ENCODE data around the gene MYO1B.
A peak's percentile ranks its signal among the peaks of the same experiment; 100 is the strongest.

Gene MYO1B

DNA sequence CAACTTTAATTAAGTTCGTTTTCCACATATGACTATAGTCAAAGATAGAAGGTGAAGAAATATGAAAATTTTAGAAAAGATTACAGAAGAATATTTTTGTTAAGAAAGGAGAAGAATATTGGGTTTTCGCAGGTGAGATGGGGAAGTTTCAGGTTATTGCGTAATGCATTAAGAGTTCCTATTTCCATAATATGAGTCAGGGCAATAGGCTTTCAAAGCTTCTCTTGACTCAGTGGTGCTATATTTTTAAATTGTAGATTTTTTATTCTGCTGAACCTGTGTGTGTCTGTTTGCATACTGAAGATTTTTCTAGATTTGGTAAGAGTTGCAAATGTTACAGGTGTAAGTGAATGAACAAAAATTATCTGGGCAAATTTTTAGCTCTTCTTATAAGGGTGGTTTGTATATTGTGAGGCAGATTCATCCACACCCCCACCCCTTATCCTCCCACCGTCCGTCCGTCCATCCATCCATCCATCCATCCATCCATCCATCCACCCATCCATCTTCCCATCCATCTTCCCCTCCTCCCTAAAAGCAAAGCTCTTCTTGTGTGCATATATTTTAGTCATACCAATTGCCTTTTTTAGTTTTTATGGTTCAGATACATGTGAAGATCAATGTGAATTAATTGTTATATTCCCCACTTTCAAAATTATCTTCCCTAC is 69.6 kb downstream of the MYO1B start:
- TF ChIP-seq, protein P1, sequence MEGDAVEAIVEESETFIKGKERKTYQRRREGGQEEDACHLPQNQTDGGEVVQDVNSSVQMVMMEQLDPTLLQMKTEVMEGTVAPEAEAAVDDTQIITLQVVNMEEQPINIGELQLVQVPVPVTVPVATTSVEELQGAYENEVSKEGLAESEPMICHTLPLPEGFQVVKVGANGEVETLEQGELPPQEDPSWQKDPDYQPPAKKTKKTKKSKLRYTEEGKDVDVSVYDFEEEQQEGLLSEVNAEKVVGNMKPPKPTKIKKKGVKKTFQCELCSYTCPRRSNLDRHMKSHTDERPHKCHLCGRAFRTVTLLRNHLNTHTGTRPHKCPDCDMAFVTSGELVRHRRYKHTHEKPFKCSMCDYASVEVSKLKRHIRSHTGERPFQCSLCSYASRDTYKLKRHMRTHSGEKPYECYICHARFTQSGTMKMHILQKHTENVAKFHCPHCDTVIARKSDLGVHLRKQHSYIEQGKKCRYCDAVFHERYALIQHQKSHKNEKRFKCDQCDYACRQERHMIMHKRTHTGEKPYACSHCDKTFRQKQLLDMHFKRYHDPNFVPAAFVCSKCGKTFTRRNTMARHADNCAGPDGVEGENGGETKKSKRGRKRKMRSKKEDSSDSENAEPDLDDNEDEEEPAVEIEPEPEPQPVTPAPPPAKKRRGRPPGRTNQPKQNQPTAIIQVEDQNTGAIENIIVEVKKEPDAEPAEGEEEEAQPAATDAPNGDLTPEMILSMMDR (conservative IDR thresholded peaks at IDR 0.05) = no peak
- H3K27ac ChIP-seq = no peak overlapping the region

DNA sequence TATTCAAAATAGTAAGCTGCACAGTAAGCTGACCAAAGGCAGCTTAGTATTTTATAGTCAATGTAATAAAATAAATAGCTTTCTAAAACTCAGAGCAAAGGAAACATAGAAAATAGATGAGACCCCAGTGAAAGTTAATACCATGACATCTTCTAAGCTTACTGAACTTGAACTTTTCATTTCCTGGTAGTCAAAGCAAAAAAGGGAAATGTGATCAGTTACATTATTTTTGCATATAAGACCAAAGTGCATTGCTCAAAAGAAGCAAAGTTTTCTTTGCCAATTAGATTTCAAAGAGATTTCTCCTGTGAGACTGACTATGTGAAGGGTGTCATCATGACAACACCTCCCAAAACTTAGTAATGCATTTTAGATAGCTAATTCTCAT is 70.2 kb downstream of the MYO1B start:
- no peak overlapping the region for H3K27ac ChIP-seq
- TF ChIP-seq, protein P1 (conservative IDR thresholded peaks at IDR 0.05) = no peak

DNA sequence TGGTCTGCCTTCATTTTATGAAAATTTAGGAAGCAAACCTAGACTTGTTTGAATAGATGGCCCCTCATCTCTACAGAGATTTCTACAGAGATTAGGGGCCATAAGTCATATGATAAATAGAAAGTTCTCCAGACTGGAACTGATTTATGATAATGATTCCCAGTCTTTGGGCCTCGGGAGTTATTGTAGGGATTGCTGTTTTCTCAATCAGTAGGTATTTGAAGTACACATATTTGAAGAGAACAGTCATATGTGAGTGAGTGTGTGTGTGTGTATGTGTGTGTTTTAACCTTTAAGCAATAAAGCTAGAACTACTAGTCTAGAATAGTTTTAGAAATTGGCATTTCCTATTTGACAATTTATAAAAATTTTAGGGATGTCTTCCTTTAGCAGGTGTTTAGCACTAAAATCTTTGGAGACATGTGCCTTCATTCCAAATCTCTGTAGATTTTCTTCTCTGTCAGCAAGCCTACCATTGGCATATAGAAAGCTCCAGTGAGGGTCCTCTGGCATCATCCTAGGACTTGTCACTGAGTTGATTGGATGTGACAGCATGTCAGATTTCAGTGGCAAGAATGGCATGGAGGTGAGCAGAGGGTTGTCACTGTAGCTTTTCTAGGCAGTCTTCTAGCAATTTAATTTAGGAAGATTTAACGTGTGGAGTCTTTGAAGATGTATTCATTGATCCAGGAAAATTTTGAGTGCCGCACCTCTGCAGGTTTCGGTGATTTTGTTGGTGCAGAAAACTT is 71.2 kb downstream of the MYO1B start:
- TF ChIP-seq, protein P1 (conservative IDR thresholded peaks at IDR 0.05) = no peak
- H3K27ac ChIP-seq = no peak overlapping the region

DNA sequence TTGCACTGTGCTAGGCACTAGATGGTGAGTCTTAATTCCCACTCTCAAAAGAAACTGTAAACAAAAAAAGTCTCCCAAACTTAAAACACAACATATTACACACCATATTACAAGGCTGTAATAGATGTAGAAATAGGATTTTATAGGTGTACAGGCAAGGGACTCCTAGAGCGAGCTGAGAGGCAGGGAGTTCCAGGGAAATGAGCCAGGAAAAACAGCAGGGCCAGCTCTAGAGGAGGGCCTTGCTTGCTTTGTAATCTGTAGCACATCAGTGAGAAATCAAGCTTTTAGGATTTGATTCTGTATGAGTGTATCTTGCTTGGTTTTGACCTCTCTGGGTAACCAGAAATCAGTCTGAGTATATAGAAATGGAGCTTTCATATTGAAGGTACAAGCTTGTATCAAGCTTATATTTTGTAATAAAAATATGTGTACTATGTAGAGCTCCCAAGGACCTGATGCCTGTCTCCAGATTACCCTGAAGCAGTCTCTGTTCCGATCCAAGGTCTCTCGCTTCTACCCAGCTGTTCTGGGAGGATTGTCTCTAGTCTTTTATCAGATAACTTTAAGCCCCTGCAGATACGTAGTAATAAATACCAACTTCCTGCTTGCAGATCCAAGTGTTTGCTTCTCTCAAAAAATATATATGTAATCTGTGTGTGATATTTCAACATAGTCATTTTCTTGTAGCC is 73.0 kb downstream of the MYO1B start:
- H3K27ac ChIP-seq = peak overlapping the region; percentile 59
- TF ChIP-seq, protein P1 (conservative IDR thresholded peaks at IDR 0.05) = no peak

DNA sequence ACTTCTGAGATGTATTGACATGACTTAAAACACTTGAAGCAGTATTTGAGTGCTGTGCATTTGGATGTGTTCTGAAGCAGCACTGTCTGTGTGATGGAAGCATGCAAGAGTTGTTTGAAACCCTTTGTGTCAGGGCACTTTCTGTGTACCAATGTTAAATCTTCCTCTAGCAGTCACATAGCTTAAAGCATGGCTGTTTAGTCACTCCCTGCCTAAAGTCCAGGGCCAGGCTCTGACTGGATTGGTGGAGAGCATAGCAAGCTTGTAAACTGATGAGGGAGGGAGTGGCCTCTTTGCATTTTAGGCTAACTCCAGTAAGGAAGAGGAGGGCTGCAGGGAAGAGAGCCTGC is 73.5 kb downstream of the MYO1B start:
- H3K27ac ChIP-seq = peak overlapping the region; percentile 59
- TF ChIP-seq, protein P1 (conservative IDR thresholded peaks at IDR 0.05) = no peak

DNA sequence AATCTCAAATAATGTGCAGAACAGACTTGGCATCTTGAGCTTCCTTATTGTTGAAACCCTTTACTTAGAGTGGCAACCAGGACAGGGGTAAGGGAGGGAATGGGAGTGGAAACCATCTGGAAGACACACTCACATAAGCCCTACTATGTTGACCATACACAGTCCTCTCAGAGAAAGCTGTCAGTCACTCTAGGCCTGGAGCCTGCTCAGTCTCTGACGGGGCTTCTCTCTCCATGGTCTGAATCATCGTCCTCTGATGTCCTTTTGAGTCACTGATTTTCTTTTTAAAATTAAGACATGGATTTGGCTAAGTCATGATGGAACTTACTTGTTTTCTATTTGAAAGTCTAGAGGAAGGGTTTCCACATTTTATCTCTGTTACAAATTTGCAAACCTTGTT is 74.0 kb downstream of the MYO1B start:
- H3K27ac ChIP-seq = peak overlapping the region; percentile 59; the same call in 1 of the 2 replicates
- TF ChIP-seq, protein P1 (conservative IDR thresholded peaks at IDR 0.05) = no peak

DNA sequence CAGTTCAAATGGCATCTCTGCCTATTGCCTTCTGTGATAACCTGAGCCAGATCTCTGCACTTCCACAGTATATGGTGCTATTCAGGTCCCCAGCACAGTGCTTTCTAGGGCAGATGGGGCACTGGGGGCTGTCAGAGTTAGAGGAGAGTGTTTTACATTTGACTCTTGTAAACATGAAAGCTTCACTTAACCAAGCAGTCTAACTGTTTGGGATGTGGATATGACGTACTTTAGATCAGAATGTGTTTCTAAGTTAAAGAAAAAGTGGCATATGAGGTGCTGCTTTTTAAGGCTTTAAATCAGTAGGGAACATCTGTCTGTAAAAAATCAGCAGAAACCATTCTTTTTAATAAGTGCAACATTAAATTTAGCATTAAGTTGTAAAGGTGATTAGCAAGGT is 75.7 kb downstream of the MYO1B start:
- TF ChIP-seq, protein P1 (conservative IDR thresholded peaks at IDR 0.05) = no peak

More for the DNA sequence above, 75.7 kb downstream of the MYO1B start:
- H3K27ac ChIP-seq = no peak overlapping the region
